ENCODE results near the gene CAP2.
"Not testable (repeated sequence)": the region's sequence is repeated elsewhere in the genome, so short reads cannot be mapped to it uniquely, and the experiment has no call there.

The CAP2 gene

DNA sequence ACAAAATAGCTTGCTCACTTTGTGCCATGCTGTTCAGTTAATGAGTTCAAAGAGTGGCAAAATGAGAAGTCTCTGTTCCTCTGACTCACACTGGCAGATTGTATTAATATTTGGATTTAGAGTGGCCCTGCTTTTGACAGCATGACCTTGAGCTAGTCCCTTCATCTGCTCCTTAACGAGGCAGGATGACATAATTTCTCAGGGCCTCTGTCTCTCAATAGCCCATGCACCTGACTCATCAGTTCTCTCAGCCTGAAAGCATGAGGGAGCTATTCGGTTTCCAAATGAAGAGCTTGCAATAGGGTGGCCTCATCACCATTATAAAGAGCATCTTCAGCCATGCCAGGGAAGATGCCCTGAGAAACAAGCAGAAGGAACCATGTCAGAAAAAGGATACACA, 38.2 kb downstream of the CAP2 start:
- FAIRE-seq (no peak), DNase-seq (ENCODE audit: insufficient read length, low spot score) (no peak)

DNA sequence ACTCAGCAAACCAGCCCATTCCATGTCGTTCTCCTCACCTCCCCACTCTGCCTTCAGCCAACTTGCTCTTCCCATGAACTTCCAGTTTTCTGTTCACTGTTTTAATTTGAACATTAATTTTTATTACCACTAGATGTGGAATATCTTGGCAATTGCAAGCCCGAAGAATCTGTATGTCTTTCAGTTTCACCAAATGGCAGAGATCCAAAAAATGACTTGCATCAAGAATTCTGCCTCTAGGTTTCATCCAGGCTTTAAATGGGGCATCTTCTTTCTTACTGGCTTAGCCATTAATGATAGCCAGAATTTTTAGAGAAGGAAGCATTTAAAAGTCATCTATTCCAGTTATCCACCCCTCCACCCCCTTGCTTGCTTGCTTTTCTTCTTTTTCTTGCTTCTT, 39.0 kb downstream of the CAP2 start:
- no peak for DNase-seq (ENCODE audit: insufficient read length, low spot score)
- FAIRE-seq, result no peak

- DNase-seq (ENCODE audit: insufficient read length, low spot score) (no peak), FAIRE-seq (no peak)
Observed at GRCh38 chr6:17439243-17439993, 46.0 kb downstream of the CAP2 start.

- FAIRE-seq; DNase-seq (ENCODE audit: insufficient read length, low spot score): not testable (repeated sequence)
Observed at GRCh38 chr6:17440811-17441210, 47.4 kb downstream of the CAP2 start.

GRCh38 chr6:17442196-17442595, 48.8 kb downstream of the CAP2 start:
- FAIRE-seq, result no peak
- DNase-seq (ENCODE audit: insufficient read length, low spot score), result no peak

DNA sequence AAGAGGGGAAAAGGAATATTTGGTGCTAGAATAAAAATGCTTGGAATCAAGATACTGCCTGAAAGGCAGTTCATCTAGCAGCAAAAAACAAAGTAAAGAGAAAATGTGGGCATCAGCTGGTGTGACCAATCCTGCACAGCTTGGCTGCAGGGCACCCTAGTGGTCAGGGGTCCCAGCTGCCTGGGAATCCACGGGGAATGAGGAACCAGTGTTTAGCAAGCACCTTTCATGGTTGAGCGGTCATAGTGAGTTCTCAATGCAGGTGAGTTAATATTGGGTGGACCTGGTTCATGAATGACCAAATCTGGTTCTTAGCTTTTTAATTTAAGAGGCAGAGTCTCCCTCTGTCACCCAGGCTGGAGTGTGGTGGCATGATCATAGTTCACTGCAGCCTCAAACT, 53.3 kb downstream of the CAP2 start:
- no peak for DNase-seq (ENCODE audit: insufficient read length, low spot score)
- FAIRE-seq, result no peak

DNA sequence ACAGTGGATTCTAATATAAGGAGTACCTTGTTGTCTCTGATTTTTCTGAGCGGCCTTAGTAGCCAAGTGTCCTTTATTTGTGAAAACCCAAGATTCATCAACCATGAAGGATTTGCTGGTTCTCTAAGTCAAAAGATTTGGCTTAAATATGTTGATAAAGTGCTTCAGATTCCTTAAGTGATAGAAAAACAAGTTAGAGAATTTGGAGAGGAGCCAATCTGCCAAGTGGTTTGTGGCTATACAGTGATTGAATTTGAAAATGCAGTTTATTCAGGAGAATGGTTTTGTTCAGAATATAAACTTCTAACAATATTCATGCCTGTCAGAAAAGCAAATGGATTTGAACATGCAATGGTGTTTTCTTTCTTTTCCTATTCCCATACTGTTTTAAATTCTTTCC, 54.8 kb downstream of the CAP2 start:
- FAIRE-seq, result no peak

GRCh38 chr6:17450397-17450796, 57.0 kb downstream of the CAP2 start:
- no peak for DNase-seq (ENCODE audit: insufficient read length, low spot score)

More for the DNA sequence above, 54.8 kb downstream of the CAP2 start:
- no peak for DNase-seq (ENCODE audit: insufficient read length, low spot score)

GRCh38 chr6:17450832-17451231, 57.4 kb downstream of the CAP2 start:
- no peak for DNase-seq (ENCODE audit: insufficient read length, low spot score)
- FAIRE-seq, result no peak

More at GRCh38 chr6:17450397-17450796, 57.0 kb downstream of the CAP2 start:
- FAIRE-seq, result no peak

DNA sequence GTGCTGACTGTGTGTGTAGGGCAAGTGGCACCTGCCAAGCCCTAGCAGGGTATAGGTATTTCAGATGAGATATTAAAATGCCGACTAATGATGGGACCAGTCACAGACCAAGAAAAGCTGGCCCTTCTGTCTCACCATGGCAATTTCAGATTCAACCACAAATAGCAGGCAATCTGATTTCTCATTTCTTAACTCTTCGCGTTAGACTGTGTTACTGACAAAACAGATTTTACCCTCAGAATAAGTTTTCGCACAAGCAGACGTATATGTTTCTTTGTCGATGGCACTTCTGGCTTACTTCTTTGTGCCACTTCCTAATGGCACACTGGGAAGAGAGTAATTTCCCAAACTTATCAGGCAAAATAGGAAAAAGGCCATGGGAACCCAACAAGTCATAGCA, 58.7 kb downstream of the CAP2 start:
- FAIRE-seq (no peak), DNase-seq (ENCODE audit: insufficient read length, low spot score) (no peak)

DNA sequence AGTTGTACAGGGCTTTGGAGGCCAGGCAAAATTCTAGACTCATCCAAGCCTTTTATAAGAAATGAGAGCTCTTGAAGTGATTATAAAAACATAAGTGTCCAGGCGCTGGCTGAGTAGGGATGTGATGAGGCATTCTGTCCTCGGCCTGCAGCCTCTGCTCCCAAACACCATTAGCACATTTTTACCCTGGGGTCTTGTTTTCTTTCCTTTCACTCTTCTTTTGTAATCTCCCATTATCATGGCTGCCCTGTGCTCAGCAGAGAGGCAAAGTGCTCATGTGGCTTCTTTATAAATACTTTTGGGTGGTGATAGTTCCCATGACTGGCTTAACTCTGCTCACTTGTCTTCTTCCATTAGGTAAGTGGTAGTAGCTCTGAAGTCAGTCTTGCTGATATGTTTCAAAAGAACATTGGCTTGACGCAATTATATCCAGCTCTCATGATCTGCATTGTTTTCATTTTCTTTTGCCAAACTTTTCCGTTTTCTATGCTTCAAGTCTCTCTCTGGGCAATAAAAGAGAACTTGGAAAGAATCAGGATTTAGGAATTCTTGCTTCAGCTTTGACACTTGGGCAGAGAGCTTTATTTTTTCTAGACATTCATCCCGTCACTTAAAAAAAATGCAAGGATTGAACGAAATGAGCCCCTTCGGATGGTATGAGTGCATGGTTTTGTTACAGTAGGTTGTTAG, 61.1 kb downstream of the CAP2 start:
- DNase-seq (ENCODE audit: insufficient read length, low spot score) (no peak), FAIRE-seq (no peak)

- DNase-seq (ENCODE audit: insufficient read length, low spot score), result no peak
- no peak for FAIRE-seq
Observed at GRCh38 chr6:17455919-17456318, 62.5 kb downstream of the CAP2 start.

DNA sequence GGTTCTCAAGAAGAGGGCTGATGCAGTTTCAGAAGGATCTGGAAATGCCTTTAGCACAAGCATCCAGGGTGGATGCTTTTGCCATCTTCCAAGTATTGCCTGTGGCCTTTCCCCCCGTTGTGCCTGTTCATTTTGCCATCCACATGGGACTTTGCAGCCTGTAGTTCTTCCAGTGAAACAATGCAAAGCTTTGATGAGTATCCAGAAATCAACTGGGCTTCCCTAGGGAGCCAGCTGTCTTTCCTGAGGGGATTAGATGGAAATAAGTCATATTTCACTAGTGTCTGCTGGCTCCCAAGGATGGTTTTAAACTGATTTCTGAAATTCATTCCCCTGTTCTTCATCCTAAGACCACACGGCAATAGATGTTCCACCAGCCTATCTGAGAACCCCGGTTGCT, 63.3 kb downstream of the CAP2 start:
- DNase-seq (ENCODE audit: insufficient read length, low spot score), result no peak
- FAIRE-seq, result no peak

GRCh38 chr6:17457405-17457804, 64.0 kb downstream of the CAP2 start:
- DNase-seq (ENCODE audit: insufficient read length, low spot score) (no peak), FAIRE-seq (no peak)

- no peak for DNase-seq (ENCODE audit: insufficient read length, low spot score)
- no peak for FAIRE-seq
Observed at GRCh38 chr6:17457956-17458355, 64.6 kb downstream of the CAP2 start.

GRCh38 chr6:17458966-17459365, 65.6 kb downstream of the CAP2 start:
- FAIRE-seq (no peak), DNase-seq (ENCODE audit: insufficient read length, low spot score) (no peak)

GRCh38 chr6:17460862-17461261, 67.5 kb downstream of the CAP2 start:
- FAIRE-seq, result no peak
- no peak for DNase-seq (ENCODE audit: insufficient read length, low spot score)

- FAIRE-seq (no peak), DNase-seq (ENCODE audit: insufficient read length, low spot score) (no peak)
Observed at GRCh38 chr6:17466147-17466546, 72.8 kb downstream of the CAP2 start.

DNA sequence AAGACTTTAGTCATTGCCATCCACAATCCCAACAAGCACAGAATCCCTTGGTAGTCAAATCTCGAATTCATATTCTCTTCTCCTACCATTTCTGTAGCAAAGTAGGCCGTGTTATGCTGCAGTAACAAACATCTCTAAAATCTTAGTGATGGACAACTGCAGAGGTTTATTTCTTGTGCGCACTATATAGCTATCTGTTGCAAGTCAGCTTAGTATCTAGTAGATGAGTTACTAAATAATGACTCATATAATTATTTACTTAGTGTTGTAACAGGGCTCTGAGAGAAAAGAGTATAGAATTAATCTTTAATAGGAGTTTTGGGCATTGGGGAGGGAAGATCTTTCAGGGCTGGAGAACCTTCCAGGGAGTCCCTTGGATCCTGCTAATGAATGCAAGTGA, 73.3 kb downstream of the CAP2 start:
- DNase-seq (ENCODE audit: insufficient read length, low spot score), result no peak
- FAIRE-seq, result no peak

DNA sequence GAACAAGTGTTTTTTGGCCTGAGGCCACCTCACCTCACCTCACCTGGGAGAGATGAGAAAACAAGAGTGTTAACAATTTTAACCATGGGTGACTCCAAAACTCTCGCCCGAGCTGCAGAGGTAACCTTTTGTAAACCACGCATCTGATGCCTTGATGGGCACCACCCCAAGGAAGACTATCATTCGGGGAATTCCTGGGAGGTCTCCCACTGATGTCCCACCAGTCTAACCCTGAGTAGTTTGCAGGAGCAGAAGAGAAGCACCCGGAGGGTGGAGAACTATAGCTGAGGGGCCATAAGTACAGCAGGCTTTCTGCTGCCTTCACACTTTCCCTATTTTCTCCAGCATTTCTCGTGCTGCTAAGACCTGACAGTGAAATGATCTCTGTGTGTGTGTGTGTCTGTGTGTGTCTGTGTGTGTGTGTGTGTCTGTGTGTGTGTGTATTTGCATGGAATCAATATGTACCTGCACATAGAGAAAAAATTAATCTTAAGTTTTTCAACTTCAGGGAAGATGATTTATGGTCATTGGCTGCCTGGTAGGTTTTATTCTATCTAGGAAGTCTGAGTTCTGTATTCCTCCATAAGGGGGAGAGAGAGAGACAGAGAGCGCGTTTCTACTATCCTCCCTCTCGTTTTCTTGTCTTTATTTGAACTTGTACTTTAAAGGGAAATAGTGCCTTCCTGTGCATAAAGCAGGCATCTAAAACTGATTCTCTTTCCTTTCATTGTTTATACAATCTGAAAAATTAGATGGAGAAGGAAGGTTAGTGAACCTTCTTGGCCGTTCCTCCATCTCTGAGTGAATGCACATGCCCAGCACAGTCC, 75.8 kb downstream of the CAP2 start:
- FAIRE-seq (no peak), DNase-seq (ENCODE audit: insufficient read length, low spot score) (no peak)

- no peak for DNase-seq (ENCODE audit: insufficient read length, low spot score)
- FAIRE-seq, result no peak
Observed at GRCh38 chr6:17470202-17470937, 77.0 kb downstream of the CAP2 start.
